Measurements from ENCODE around the gene ALKBH5.

Gene ALKBH5

DNA sequence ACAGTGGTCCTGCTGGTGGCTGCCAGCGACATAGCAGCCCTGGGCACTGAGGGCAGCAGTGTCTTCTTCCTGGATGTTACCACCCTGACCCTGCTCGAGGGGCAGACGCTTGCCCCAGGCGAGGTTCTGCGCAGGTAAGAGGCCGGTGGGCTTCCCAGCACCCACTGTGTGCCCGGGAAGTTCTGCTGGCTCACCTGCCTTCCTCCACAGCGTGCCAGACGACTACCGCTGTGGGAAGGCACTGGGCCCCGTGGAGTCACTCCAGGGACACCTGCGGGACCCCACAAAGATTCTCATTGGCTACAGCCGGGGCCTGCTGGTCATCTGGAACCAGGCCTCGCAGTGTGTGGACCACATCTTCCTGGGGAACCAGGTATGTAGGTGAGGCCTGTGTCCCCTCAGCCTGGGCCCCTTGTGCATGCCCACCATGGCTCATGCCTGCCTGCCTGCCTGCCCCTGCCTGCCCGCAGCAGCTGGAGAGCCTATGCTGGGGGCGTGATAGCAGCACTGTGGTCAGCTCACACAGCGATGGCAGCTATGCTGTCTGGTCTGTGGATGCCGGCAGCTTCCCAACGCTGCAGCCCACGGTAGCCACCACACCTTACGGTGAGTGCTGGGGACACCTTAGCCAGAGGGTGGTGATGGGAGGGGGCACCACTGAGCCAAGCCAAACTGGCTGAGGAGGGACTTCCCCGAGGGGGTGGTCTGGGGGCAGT, 50.3 kb downstream of the ALKBH5 start:
- TF ChIP-seq, protein P1, sequence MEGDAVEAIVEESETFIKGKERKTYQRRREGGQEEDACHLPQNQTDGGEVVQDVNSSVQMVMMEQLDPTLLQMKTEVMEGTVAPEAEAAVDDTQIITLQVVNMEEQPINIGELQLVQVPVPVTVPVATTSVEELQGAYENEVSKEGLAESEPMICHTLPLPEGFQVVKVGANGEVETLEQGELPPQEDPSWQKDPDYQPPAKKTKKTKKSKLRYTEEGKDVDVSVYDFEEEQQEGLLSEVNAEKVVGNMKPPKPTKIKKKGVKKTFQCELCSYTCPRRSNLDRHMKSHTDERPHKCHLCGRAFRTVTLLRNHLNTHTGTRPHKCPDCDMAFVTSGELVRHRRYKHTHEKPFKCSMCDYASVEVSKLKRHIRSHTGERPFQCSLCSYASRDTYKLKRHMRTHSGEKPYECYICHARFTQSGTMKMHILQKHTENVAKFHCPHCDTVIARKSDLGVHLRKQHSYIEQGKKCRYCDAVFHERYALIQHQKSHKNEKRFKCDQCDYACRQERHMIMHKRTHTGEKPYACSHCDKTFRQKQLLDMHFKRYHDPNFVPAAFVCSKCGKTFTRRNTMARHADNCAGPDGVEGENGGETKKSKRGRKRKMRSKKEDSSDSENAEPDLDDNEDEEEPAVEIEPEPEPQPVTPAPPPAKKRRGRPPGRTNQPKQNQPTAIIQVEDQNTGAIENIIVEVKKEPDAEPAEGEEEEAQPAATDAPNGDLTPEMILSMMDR (IDR thresholded peaks at IDR 0.05; ENCODE audit: poor library complexity, severe bottlenecking) = no peak
- Histone ChIP-seq H3K4me1 (ENCODE audit: insufficient read depth, poor library complexity, severe bottlenecking) (peaks cover 13% of the 10 kb centered on the region), H3K36me3 (ENCODE audit: low read depth) (peaks cover 22% of the 10 kb centered on the region), H3K27ac (ENCODE audit: poor library complexity, severe bottlenecking) (no peak overlapping the region), H3K9me3 (ENCODE audit: severe bottlenecking) (no peaks in the 10 kb centered on the region), H3K27me3 (ENCODE audit: insufficient read depth, poor library complexity, severe bottlenecking) (no peaks in the 10 kb centered on the region), H3K4me3 (ENCODE audit: severe bottlenecking) (no peak overlapping the region)
- DNase-seq (ENCODE audit: low spot score) (no peak), ATAC-seq (ENCODE audit: low read depth) (no peak)

DNA sequence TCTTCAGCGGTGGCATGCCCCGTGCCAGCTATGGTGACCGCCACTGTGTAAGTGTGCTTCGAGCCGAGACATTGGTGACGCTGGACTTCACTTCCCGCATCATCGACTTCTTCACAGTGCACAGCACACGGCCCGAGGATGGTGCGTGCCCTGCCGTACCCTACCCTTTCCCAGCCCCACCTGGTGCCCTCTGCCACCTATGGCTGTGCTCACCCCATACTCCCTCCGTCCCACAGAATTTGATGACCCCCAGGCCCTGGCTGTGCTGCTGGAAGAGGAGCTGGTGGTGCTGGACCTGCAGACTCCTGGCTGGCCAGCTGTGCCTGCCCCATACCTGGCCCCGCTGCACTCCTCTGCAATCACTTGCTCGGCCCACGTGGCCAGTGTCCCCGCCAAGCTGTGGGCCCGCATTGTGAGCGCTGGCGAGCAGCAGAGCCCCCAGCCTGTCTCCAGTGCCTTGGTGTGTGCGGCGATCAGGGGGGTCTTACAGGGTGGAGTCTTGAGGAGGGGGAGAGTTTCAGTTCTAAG, 51.3 kb downstream of the ALKBH5 start:
- ATAC-seq (ENCODE audit: low read depth) (no peak), DNase-seq (ENCODE audit: low spot score) (no peak)
- peaks cover 22% of the 10 kb centered on the region for H3K36me3 ChIP-seq (ENCODE audit: low read depth)

DNA sequence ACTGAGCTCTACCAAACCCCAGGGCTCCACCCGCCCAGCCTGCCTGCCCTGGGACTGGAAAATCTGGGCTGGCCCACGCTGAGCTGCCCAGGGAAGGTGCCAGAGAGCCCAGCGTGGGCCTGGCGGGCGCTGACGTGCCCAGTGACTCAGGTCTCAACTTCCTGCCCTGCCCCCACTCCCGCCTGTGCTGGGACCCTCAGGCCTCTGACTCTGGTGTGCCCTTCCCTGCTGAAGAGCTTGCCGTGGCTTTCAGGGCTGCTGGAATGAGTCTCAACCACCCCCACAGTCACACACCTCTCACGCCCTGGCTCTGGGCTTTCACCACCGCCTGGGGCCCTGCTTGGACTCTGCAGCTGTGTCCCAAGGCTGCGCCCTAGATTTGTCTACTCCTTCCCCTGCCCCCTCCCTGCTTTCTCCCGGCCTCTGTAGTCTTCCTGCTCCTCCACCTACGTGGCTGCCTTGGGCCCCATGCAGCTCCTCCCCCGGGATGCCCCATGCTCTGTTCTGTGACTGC, 52.2 kb downstream of the ALKBH5 start:
- DNase-seq (ENCODE audit: low spot score) = peak; percentile 88
- H3K9me3 ChIP-seq (ENCODE audit: severe bottlenecking) = no peaks in the 10 kb centered on the region
- no peak overlapping the region for H3K4me3 ChIP-seq (ENCODE audit: severe bottlenecking)
- H3K4me1 ChIP-seq (ENCODE audit: insufficient read depth, poor library complexity, severe bottlenecking) = peaks cover 13% of the 10 kb centered on the region
- peak overlapping the region; percentile 89 for H3K27ac ChIP-seq (ENCODE audit: poor library complexity, severe bottlenecking)
- TF ChIP-seq, protein P1 (IDR thresholded peaks at IDR 0.05; ENCODE audit: poor library complexity, severe bottlenecking) = no peak
- ATAC-seq (ENCODE audit: low read depth) = peak; percentile 85
- no peaks in the 10 kb centered on the region for H3K27me3 ChIP-seq (ENCODE audit: insufficient read depth, poor library complexity, severe bottlenecking)
- H3K36me3 ChIP-seq (ENCODE audit: low read depth) = peaks cover 22% of the 10 kb centered on the region

More for the DNA sequence above, 51.3 kb downstream of the ALKBH5 start:
- Histone ChIP-seq H3K9me3 (ENCODE audit: severe bottlenecking) (no peaks in the 10 kb centered on the region), H3K4me1 (ENCODE audit: insufficient read depth, poor library complexity, severe bottlenecking) (peaks cover 13% of the 10 kb centered on the region), H3K27me3 (ENCODE audit: insufficient read depth, poor library complexity, severe bottlenecking) (no peaks in the 10 kb centered on the region), H3K27ac (ENCODE audit: poor library complexity, severe bottlenecking) (peak overlapping the region; percentile 89), H3K4me3 (ENCODE audit: severe bottlenecking) (no peak overlapping the region)
- TF ChIP-seq, protein P1 (IDR thresholded peaks at IDR 0.05; ENCODE audit: poor library complexity, severe bottlenecking) = no peak

DNA sequence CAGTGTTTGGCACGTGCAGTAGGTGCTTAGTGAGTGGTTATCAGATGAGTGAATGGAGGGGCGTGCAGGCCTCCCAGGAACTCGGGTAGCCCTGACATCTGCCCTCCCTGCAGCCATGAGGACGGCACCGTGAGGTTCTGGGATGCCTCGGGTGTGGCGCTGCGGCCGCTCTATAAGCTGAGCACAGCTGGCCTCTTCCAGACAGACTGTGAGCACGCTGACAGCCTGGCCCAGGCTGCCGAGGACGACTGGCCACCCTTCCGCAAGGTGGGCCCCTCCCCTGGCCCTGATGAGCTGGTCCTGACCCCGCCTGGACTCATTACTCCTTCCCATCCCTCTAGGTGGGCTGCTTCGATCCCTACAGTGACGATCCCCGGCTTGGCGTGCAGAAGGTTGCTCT, 52.9 kb downstream of the ALKBH5 start:
- Histone ChIP-seq H3K9me3 (ENCODE audit: severe bottlenecking) (no peaks in the 10 kb centered on the region), H3K4me1 (ENCODE audit: insufficient read depth, poor library complexity, severe bottlenecking) (peaks cover 13% of the 10 kb centered on the region), H3K27me3 (ENCODE audit: insufficient read depth, poor library complexity, severe bottlenecking) (no peaks in the 10 kb centered on the region), H3K36me3 (ENCODE audit: low read depth) (peaks cover 22% of the 10 kb centered on the region), H3K4me3 (ENCODE audit: severe bottlenecking) (no peak overlapping the region), H3K27ac (ENCODE audit: poor library complexity, severe bottlenecking) (peak overlapping the region; percentile 89)
- TF ChIP-seq, protein P1 (IDR thresholded peaks at IDR 0.05; ENCODE audit: poor library complexity, severe bottlenecking) = no peak
- DNase-seq (ENCODE audit: low spot score) (no peak), ATAC-seq (ENCODE audit: low read depth) (no peak)

DNA sequence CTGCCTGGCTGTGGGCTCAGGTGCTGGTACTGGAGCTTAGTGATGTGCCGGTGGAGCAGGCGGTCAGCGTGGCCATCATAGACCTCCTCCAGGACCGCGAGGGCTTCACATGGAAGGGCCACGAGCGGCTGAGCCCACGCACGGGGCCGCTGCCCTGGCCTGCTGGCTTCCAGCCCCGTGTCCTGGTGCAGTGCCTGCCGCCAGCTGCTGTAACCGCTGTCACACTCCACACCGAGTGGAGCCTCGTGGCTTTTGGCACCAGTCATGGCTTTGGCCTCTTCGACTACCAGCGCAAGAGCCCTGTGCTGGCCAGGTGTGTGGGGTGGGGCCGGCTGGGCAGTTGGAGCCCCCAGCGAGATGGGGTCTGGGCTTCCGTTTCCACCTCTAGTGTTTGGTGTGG, 53.8 kb downstream of the ALKBH5 start:
- H3K4me3 ChIP-seq (ENCODE audit: severe bottlenecking) = no peak overlapping the region
- TF ChIP-seq, protein P1 (IDR thresholded peaks at IDR 0.05; ENCODE audit: poor library complexity, severe bottlenecking) = no peak
- H3K27me3 ChIP-seq (ENCODE audit: insufficient read depth, poor library complexity, severe bottlenecking) = no peaks in the 10 kb centered on the region
- ATAC-seq (ENCODE audit: low read depth) (no peak), DNase-seq (ENCODE audit: low spot score) (no peak)
- peaks cover 13% of the 10 kb centered on the region for H3K4me1 ChIP-seq (ENCODE audit: insufficient read depth, poor library complexity, severe bottlenecking)
- H3K27ac ChIP-seq (ENCODE audit: poor library complexity, severe bottlenecking) = no peak overlapping the region
- H3K9me3 ChIP-seq (ENCODE audit: severe bottlenecking) = no peaks in the 10 kb centered on the region
- peaks cover 22% of the 10 kb centered on the region for H3K36me3 ChIP-seq (ENCODE audit: low read depth)

All from RWPE2 (cell line).